ENCODE measurements around the gene ELAVL1. TPM values are rescaled to one million over a fixed set of nuclear protein-coding genes. Genes with fewer than 3 reads are reported as not detected.

The ELAVL1 gene
- polyA plus RNA-seq, 1 experiment: 44.7 TPM

DNA sequence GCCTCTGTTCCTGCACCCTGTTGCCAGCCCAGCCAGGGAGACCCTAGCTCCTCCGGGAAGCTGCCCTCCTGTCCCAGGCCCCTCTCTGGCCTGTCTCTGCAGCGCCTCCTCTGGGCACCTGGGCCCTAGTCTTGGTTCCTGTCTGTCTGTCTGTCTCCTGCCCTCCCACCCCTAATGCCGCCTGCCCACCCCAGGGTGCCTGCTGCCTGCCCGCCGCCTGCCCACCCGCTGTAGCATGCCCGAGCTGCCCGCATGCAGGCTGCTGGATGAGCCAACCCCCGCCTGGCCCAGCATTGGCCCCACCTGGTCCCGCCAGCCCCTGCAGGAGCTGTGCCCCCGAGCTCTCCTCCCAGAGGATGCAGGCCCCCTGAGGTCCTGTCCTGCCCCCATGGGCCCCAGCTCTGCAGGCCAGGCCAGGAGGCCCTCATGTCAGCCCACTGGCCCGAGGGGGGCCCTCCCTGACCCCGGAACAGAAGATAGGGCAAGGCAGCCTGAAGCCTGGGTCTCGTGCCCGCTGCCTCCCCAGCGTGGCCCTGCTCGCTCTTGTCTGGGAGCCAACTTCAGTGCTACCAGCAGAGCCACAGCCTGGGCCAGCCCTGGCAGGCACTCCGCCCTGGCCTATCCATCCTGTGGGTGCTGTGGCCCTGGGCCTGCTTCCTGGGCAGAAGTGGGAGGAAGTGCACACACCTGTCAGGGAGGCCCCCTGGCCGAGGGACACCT lies 96.5 kb downstream of the ELAVL1 start:
- ChIA-PET CTCF (interaction anchor here (1.8 kb wide), 1 partner anchor 9 kb away, joined by 5 read pairs; no protein-coding TSS in a partner anchor), POLR2A (interaction anchor here (2.7 kb wide), 1 partner anchor 11 kb away, joined by 17 read pairs; the partner anchor contains the start of gene SNAPC2)

More for the DNA sequence above, 96.5 kb downstream of the ELAVL1 start:
- no peak for TF ChIP-seq CTCF (IDR thresholded peaks at IDR 0.05; ENCODE audit: low read depth, low read length)
- Histone ChIP-seq H3K9me3 (ENCODE audit: control insufficient read depth, insufficient read depth, low read length) (no peaks in the 10 kb centered on the region), H3K27me3 (ENCODE audit: control insufficient read depth, insufficient read depth, low read length) (no peaks in the 10 kb centered on the region), H3K4me3 (ENCODE audit: low read depth, low read length) (no peak overlapping the region), H3K27ac (ENCODE audit: low read depth, low read length) (no peak overlapping the region)
- DNase-seq (ENCODE audit: low read depth, low spot score): no peak

Other genes starting within 250 kb of the ELAVL1 start
- gene CLEC4M, start 242.4 kb downstream of the ELAVL1 start, polyA plus RNA-seq (2011; rRNA removed): not detected in 2 replicates
- gene EVI5L, start 175.4 kb downstream of the ELAVL1 start, polyA plus RNA-seq (2011; rRNA removed): 6.7 and 9.1 TPM in 2 replicates
- gene PRR36, start 131.3 kb downstream of the ELAVL1 start, polyA plus RNA-seq (2011; rRNA removed): not detected in 2 replicates
- gene LRRC8E, start 117.1 kb downstream of the ELAVL1 start, polyA plus RNA-seq (2011; rRNA removed): 4.1 and 4.7 TPM in 2 replicates
- gene MAP2K7, start 101.8 kb downstream of the ELAVL1 start, polyA plus RNA-seq (2011; rRNA removed): 5.6 and 6.2 TPM in 2 replicates
- gene TGFBR3L, start 90.8 kb downstream of the ELAVL1 start, polyA plus RNA-seq (2011; rRNA removed): 0.88 TPM in 1 of 2 replicates, not detected in the other
- 12.1 and 17.7 TPM in 2 replicates for gene SNAPC2, start 85.3 kb downstream of the ELAVL1 start, polyA plus RNA-seq (2011; rRNA removed)
- 0.95 and 2.2 TPM in 2 replicates for gene CTXN1, start 79.5 kb downstream of the ELAVL1 start, polyA plus RNA-seq (2011; rRNA removed)
- 42.0 and 43.3 TPM in 2 replicates for gene TIMM44, start 62.0 kb downstream of the ELAVL1 start, polyA plus RNA-seq (2011; rRNA removed)
- gene CCL25, start 47.1 kb upstream of the ELAVL1 start, polyA plus RNA-seq (2011; rRNA removed): not detected in 2 replicates
- not detected in 2 replicates for gene FBN3, start 144.0 kb upstream of the ELAVL1 start, polyA plus RNA-seq (2011; rRNA removed)
- gene CERS4, start 203.7 kb upstream of the ELAVL1 start, polyA plus RNA-seq (2011; rRNA removed): 4.7 and 5.4 TPM in 2 replicates